ENCODE measurements around the gene FAM227A.
"Not testable (repeated sequence)": the region's sequence is repeated elsewhere in the genome, so short reads cannot be mapped to it uniquely, and the experiment has no call there.

The FAM227A gene

DNA sequence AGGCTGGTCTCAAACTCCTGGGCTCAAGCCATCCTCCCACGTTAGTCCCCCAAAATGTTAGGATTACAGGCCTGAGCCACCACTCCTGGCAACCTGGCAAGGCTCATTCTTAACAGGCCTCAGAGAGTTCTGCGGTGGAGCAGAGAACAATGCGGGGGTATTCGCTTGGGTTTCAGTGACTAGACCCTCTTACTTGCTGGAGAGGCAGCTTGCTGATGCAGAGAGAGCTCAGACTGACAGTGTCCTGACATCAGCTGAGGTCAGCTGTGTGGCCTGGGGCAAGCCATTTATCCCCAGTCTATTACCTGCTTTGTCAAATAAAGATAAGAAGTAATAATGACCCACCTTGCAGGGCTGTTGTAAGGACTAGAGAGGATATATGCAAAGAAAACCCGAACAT lies 46.0 kb downstream of the FAM227A start:
- DNase-seq = no peak

DNA sequence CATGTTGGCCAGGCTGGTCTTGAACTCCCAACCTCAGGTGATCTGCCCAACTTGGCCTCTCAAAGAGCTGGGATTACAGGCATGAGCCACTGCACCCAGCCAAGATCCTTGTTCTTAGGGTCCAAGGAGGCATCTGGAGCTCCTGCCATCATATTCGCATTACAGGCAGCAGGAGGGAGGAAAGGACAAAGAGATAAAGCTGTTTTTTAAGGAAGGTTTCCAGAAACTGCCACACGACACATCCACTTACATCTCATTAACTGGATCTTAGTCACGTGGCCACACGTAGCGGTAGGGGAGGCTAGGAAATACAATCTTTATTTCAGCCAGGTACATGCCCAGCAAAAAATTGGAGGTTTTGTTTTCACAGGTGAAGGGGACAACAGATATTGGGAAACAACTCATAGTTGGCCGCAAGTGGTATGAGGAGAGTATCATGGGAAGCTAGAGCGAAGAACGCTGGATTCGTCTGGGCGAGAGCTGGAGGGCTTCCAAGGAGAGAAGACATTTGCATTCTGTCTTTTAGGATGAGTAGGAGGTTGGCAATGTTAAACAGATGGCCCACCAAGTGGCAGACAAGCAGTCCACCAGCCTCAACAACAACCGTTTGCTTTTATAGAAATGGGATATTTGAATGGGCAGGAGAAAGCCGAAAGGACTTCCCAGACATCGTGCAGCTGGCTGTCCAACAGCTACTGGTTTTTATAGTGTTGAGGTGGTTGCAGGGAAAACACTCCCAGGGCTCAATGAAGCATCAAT lies 47.0 kb downstream of the FAM227A start:
- DNase-seq = no peak

DNA sequence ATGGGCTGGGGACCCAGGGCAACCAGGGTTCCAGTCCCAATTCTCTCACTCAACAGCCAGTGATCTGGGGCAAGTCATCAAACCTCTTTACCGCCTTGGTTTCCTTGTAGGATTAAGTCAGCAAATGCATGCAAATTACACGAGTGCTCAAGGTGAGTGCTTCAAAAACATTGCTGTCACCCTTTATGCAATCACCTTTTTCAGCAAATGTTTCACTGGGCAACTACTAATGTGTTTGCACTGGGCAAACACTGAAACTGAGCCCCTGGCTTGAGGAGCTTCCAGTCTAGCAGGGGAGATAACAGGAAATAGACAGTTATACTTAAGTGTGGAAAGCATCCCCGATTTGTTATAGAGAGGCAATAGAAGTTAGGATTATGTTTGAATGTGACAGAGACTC lies 48.5 kb downstream of the FAM227A start:
- no peak for DNase-seq

DNA sequence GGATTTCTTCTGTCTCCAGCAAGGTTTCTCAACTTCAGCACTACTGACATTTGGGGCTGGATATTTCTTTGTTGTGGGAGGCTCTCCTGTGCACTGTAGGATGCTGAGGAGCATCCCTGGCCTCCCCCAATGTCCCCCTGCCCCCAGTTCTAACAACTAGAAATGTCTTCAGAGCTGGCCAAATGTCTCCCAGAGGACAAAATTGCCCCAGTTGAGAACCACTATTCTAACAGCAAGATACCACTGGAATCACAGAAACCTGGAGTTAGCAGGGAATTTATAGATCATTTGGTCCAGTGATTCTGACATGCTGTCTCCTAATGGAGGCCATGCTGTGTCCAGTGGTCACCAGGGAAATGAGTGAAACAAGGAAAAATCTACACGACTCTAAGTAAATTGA lies 54.0 kb downstream of the FAM227A start:
- no peak for DNase-seq

DNA sequence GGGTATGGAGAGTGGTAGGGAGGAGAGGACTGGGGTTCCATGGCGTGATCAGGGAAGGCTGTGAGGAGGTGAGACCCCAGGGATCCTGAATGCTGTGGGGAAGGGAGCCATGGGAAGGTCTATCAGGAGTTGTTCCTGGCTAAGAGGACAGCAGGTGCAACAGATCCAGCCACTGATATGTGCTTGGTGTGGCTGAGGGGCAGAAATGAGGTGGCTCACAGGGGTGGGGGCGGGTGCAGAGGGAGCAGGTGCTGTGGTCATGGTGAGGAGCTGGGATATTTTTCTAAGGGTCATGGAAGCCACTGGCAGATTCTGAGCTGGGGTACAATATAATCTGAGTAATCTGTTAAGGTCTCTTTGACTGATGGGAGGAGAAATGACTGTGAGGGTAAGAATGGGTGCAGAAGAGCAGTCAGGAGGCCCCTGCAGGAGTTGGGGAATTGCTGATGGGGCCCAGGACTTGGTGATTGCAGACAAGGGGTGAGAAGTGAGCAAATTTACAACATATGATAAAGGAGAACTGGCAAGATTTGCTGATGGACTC lies 54.9 kb downstream of the FAM227A start:
- no peak for DNase-seq

DNA sequence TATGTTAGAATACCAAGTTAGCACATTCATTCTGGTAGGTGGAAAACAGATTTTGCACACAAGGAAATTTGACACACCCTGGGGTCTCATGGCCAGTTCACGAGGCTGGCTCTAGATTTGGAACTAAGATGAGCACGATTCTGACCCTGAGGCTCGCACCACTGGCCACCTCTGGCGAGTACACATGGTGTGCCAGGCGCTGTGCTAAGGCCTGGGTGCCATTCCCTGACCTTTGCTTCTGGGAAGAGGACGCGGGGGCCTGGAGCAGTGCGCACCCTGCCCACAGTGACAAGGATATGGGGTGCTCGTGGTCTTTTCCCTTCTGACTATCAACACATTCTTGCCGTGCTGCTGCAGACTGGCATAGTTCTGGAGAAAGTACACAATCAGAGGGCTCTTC lies 56.7 kb downstream of the FAM227A start:
- DNase-seq = no peak

DNA sequence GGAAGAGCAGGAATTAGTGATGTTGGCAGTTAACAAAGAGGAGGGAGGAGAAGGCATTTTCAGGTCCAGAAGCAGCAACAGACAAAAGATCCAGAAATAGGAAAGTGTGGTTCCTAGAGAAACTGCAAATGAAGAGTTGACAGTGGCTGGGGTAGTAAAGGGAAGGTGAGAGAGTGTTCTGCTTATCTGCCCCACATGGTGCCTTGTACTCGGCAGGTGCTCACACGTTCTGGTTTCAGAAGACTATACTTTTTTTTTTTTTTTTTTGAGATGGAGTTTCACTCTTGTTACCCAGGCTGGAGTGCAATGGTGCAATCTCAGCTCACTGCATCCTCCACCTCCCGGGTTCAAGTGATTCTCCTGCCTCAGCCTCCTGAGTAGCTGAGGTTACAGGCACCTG lies 73.3 kb downstream of the FAM227A start:
- DNase-seq = not testable (repeated sequence)

DNA sequence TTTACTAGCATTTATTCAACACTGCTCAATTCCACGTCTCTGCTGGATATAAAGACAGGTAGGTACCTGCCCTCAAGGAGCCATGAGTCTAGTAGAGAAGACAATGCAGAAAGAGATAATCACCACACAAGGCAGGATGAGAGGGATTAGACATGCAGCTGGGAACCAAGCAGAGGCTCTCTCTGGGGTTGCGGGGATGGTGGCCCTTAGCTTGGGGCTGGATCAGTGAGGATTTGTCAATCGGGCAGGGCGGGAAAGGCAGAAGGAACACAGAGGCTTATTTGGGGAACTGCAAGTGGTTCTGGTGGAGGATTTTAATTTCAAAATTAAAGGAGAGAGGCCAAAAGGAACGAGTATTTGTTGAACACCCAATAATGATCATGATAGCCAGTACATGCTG lies 77.7 kb downstream of the FAM227A start:
- no peak for DNase-seq

DNA sequence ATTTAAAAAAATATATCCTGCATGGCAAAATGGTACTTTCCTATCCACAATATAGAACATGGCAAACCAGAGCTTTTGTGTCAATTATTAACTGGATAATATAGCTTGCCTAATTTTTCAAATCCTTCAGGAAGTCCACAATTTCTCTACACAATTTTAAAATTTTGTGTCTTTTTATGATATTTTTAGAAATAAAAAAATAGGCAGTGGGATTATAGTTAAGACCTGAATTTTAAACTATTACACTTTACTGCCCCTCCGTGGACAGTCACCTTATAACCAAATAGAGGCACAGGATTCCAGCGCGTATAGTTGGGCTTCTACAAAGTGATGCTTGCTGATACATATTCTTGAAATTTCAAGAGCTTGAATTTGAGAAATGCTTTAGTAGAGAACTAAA lies 84.1 kb downstream of the FAM227A start:
- DNase-seq = no peak

DNA sequence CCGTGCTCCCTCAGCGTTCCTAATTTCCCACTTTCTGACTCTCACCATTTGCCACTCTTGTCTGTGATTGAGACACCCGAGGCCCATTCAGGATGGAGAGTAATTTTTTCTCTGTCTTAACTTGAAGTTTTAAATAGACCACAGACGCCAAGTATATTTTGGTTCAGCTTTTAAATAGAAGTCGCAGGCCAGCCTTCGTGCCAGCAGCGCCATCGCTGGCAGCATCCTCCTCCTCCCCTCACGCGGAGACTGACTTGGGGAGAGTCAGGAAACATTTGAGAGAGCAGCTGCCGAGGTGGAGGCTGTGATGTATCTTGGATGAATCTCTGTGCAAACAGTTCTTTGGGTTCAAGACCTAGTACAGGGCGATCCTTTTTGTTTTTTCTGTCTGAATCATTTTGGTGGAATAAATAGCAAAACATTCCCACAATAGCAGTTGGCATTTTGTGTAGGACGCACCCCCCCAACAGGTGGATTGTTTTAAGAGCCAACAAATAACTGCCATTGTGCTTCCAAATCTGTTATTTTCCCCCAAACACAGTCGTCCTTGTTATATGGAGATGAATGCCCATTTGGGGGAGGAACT lies 85.3 kb downstream of the FAM227A start:
- peak; percentile 19 for DNase-seq

DNA sequence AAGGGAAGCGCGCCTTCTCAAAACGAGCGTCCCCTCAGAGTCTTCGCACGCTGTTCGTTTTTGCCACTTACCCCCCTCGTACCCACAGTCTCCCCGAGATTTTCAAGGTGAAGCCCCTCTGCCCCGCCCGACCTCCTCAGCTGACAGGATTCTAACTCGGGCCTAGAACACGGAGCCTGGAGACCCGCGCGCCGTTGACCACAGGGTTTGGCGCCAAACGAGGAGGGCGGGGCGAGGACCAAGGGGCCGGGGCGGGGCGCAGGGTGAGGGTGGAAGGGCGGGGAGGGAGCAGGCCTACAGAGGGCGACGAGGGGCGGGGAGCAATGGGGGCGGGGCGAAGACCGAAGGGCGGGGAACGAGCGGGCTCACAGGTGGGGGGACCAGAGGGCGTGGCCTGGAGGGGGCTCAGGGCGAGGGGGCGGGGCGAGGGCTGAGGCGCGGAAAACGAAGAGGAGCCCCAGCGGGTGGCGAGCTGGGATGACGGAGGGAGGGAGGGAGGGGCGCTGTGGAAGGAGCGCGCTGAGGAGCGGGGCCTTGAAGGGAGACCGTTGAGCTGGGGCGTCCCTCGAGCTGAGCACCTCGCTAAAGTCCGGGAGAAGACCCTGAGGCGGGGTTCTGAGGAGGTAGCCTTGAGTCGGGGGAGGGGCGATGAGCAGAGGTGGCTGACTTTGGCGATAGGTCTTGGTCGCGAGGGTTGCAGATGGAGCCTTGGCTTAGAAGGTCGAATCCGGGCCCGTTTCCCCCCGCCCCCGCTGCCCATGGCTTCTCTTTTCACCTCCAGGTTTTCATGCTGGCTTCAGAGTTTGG lies 86.0 kb downstream of the FAM227A start, which contains the start of gene DMC1:
DMC1 (minus strand) TSS at position 212 of the 807 bp plus-strand sequence. CDS start 1,927 bp downstream, outside the sequence.
- DNase-seq = peak; percentile 93

DNA sequence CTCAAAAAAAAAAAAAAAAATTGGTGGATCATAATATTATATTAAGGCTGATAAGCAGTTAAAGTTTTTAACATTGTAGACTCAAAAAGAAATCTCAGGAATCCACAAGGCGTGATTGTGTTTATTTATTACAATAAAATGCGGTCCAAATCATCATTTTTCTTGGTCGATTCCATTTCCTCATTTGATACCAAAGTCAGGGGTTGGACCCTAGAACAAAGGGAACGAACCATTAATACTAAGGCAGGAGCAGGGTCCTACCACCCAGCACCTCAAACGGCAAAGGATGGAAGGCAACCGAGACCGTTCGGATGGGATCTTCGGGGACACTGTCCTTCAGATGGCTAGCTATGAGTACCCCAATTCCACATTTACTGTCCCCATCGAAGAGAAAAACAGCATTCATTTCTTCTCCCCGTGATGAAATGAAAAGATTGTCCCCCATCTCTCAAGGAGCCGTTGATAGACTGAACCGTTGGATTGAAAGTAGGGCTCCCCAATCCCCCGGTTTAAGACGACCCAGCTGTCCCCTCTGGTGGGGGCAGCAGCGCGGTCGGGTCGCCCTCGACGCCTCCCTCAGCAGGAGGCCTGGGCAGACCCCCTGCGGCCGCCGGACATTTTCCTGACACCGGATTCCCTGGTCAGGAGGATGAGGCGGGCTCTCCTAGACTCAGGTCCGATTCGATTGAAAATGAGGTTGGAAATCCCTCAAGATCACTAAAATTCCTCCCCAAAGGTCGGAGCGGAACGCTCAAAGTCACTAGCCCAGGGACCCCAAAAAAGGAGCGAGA lies 86.8 kb downstream of the FAM227A start:
- DNase-seq = peak; percentile 8

DNA sequence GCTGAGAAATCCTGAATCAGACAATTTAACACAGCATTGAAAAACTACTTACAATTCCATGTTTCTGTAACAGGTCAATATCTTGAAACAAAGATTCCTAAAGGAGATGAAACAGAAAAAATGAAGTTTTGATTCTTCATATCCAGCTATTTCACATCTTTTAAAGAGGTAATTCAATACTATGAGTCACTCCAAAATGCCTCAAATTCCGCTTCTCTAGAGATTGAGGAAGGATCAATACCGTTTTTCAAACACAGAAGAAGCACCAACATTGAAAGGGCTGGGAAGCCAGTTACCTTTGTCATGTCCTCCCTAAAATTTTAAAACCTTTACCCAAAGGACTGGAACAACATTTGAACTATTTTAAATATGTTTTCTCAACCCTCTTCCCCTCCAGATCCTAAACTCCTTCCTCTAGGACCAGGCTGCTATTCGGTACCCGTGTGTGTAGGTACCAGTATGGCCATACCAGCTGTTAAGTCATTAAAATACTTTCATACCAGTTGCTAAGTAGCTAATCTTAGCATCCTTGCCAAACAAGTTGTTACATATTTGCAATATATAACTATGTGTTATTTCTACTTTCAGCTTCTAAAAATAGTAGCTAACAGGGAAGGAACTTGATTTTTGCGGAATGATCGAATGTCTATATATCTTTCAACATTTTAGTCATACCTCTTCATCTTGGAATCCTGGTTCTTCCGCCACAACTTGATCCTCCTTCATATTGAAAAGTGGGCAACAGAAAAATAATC lies 88.5 kb downstream of the FAM227A start:
- no peak for DNase-seq

DNA sequence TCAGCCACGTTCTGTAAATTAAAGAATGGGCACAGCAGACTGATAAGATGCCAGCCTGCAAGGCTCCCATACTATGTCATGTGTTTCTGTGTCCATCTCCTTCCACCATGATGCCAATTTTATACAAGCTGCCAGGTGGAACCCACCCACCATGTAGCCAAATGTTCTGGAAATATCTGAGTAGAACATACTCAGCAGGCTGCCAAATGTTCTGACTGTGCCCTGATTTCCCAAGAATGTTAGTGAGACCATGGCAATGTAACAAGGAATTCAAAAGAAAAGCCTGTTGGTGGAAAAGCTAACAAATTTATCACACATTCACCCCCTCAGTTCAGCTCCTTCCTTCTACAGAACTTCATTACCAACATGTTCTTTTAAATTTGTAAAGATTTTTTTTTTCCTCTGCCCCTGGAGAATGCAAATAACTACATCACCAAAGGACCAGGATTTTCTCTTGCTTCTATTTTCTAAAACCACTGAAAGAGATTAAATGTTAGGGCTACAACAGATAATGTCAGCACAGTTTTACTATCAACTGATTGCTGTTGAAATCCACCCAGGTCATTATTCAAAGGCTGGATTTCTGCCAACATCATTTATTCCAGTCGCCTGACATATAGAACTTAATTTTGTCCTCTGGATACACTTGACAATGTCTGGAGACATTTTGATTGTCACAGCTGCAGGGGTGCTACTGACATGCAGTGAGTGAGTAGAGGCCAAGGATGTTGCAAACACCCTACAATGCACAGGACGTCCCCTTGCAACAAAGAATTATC lies 89.3 kb downstream of the FAM227A start:
- DNase-seq = no peak

DNA sequence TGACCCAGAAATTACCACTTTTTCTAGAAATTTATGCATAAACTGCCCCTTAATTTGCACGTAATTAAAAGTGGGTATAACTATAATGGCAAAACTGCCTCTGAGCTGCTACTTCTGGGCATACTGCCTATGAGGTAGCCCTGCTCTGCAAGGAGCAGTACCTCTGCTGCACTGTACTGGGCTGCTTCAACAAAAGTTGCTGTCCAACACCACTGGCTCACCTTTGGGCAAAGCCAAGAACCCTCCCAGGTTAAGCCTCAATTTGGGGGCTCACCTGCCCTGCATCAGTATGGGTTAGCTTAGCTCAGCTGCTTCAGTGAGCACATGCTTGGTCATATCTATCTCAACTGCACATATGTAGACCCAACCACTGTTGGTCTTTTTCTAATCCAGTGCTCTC lies 90.8 kb downstream of the FAM227A start:
- DNase-seq = no peak

DNA sequence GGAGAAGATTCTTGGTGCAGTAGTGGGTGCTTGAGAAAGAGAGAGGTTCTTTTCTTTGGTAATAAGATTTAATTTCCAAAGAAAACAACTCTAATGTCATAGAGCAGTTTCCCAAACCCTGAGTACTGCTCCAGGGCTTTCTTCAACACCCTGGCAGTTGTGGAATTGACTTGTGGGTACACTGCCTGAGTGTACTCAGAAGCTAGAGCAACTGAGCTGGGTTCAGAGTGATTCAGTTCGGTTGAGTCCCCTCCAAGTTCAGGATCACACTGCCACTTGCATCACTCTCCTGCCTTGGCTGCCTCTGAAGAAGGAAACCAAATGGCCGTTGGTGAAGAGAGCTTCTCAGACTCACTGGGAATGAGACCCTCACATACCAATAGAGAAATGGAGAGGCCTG lies 91.5 kb downstream of the FAM227A start:
- no peak for DNase-seq

DNA sequence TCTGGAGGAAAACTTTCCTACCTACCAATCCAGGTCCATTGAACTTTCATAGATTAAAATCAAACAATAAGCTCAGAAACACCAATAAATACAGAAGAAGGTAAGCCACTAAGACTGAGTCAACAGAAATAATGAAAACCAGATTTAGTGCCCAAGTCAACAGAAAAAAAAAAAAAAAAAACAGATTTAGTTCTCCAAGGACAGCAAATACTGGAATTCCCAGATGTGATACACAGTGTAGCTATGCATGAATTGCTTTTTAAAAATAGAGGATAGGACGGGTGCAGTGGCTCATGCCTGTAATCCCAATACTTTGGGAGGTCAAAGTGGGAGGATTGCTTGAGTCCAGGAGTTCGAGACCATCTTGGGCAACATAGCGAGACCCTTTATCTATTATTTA lies 101.9 kb downstream of the FAM227A start:
- no peak for DNase-seq

DNA sequence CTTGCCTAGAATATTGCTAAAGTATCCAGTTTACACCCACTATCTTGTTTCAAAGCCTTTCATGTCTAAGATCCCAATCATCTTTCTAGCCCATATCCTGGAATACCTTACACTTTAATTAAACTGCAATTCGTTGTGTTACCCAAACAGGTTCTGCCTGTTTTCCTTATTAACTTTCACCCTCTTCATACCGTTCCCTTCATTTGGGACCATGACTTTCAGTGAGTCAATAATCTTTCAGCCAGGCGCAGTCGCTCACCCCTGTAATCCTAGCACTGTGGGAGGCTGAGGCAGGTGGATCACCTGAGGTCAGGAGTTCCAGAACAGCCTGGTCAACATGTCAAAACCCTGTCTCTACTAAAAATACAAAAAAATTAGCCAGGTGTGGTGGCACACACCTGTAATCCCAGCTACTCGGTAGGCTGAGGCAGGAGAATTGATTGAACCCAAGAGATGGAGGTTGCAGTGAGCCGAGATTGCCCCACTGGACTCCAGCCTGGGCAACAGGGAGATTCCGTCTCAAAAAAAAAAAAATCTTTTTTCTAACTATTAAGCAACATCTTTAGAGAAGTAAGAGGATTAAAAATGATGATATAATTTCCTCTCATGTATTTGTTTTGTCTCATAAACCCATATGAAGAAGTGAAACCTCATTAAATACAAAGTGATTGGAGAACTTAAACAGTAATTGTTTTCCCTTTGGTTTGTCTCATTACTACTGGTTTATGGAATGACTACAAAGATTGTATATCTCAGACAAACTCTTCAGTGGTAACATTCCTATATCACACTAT lies 106.9 kb downstream of the FAM227A start:
- no peak for DNase-seq

DNA sequence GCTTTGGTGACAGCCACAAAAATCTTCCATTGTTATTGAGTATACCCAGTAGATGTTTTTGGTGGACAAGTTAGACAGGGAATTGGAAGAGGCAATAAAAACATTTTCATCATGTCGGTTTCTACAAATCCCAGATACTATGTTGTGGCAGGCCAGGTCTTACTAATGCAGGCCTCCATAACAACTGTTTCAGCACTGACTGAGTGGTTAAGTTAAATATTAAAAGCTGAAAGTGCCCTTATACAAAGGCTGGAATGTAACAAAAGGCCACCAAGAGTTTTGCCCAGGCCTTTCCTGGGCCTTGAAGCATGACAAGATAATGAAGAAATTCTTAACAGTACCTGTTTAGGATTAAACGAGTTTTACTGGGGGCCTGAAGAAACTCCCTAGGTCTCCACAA lies 115.5 kb downstream of the FAM227A start:
- DNase-seq = no peak

DNA sequence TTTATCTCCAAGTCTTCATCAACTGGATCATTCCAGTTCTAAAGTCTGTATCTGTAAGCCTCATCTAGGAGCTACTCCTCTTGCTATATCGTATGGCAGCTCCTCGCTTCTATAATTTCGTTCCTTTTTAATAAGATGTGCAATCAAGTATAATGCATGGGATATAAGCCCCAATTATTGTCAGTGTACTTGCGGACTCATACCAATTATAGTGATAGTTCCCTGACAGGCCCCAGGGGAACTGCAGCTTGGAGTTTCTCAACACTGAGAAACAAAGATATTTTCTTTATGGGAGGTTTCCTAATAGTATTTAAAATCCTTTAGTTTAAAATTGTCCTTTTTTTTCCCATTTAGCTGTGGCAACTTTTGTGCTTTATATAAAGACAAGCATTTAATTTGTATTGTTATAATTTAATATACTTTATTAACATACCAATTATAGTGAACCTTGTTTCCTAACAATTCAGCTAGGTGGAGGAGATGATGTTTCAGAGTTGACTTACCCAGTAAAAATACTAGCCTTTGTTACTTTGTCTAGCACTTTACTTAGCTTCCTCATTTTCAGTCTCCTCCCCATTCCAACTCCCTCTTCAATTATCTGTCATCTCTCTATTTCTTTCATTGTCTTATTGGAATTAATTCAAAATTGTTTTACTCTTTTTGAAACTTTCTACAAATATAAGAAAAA lies 124.8 kb downstream of the FAM227A start:
- no peak for DNase-seq
